Stimulated activated naive CD4-positive, alpha-beta T cell (primary cell): ENCODE results near the gene NMU.
"Not testable (repeated sequence)": the region's sequence is repeated elsewhere in the genome, so short reads cannot be mapped to it uniquely, and the experiment has no call there.

Experiments
- DNase-seq, 6 experiments: peaks; one replicate each; lab custom pipeline; 2025; lab: John Stamatoyannopoulos, UW

Gene NMU

DNA sequence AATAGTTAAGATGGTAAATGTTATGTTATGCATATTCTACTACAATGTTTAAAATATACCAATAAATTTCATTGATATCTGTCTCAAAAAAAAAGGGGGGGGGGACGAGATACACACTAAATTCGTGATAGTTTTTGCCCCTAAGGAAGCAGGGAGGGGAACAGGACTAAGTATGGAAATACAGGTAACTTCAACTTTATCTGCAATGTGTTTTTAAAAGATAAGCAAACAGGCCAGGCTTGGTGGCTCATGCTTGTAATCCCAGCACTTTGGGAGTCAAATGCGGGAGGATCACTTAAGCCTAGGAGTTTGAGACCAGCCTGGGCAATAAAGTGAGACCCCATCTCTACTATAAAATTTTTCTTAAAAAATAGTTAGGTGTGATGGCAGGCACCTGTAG, 76.0 kb downstream of the NMU start:
- no peak for DNase-seq

DNA sequence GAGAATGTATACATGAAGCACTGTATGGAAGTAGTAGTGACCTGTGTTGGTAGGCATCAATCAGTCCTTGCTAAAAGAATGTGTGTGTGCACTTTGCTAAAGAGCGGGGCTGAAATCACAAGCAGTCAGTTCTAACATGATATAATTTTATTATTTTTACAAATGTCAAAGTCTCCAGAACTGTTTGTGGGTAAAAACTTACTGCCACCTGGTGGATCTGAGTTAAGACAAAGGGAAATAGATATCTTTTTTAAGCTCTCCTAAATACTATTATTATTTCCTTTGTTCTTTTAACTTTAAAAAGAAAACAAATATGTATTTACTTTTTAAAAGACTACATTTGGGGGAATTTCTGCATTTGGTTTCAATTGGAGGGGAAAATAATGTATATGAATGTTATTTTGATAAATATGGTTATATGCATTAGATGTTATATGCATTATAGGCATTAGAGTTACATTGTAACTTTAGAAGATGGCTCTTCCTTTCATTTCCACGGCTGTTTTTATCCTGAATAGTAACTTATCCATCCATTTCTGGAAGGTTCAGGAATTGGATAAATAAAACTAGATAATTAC, 81.6 kb downstream of the NMU start:
- peak in 2 of 6 experiments; percentile 32 to 39 for DNase-seq

- DNase-seq, result no peak
Observed at GRCh38 chr4:55553441-55554201, 82.5 kb downstream of the NMU start.

DNA sequence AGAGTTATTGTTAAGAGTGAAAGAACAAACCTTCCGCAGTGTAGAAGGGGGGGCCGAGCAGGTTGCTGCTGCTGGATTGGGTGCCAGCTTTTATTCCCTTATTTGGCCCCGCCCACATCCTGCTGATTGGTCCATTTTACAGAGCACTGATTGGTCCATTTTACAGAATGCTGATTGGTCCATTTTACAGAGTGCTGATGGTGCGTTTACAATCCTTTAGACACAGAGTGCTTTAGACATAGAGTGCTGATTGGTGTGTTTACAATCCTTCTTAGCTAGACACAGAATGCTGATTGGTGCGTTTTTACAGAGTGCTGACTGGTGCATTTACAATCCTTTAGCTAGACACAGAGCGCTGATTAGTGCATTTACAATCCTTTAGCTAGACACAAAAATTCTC, 84.1 kb downstream of the NMU start:
- DNase-seq, result not testable (repeated sequence)

DNA sequence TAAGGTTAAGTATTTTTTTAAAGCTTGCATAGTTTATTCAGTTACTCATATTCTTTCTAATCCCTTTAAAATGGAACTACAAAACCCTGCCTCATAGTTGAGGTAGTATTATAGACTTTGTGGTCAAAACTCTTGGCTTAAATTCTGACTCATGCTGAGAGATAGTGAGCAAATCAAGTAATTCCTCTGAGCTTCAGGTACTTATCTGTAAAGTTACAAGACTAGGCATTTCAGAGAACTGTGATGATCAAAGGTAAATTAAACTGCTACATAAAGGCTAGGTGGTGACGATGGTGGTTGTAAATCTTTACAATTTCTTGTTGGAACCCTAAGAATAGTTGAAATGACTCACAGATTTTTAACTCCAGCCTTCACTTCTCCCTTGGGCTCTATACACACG, 86.2 kb downstream of the NMU start:
- DNase-seq, result no peak

DNA sequence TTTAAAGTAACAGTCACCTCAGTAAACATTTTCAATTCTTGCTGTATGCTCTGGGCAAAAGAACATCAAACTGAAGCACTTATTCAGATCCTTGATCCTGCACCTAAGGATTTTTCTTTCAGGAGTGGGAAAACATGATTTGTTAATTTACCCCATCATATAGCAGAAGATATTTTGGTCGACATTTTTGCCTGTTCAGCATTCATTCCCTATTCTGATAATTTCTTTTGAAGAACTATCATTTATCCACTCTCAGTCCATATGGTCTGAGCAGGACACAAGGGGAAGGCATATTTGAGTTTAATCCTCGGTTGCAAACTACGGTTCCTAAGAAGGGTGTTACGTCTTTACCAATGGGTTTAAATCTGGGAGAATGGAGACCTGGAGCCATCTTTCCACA, 88.2 kb downstream of the NMU start:
- DNase-seq, result no peak

DNA sequence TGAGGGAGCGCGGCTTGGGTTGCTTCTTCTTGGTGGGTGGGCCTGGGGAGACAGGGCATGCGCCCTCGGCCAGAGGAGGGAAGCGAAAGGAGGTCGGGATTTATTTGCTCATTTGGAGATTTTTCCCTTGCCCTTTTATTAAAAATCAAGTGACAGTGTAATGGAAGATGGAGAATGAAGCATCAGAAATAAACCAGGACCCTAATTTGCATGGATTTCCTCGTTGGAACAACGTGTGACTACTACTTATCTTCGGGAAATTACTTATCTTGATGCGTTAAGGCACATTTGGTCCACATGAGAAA, 88.7 kb downstream of the NMU start:
- DNase-seq, result no peak

- peak in 5 of 6 experiments; percentile 75 to 91 (median 81) for DNase-seq
Observed at GRCh38 chr4:55546756-55547465, 89.2 kb downstream of the NMU start, which contains the start of gene CLOCK. Gene CLOCK, minus strand, starts transcription at chr4:55546909. Its CDS starts 64,124 bp downstream, at chr4:55482785.

DNA sequence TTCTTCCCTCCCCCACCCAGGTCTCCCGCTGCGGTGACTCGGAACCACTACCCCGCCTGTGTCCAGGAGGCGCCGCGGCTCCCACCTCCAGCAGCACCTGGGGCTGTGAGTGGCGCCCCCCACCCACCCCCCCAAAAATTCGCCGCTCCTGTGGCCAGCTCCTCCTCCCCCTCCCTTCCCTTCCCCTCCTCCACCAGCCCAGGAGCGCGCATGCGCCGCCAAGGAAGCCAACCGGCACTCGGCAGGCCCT, 89.7 kb downstream of the NMU start:
- DNase-seq, result peak in 2 of 6 experiments; percentile 80 to 85

- DNase-seq, result peak; percentile 37 to 75 (median 64)
Observed at GRCh38 chr4:55545641-55546505, 90.2 kb downstream of the NMU start.
